Activated B cell treated with CpG ODN at 0.5 μM for 24 hours (primary cell): ENCODE results near the gene GPA33. TPM values are rescaled to one million over a fixed set of nuclear protein-coding genes. Genes with fewer than 3 reads are reported as not detected.

Source experiments
- ATAC-seq: fragments of 200-7000 bp; cut with Tn5 transposase; one replicate; pipeline ENCODE4 v1.10.0; 2021; ENCODE audit warnings: low read depth, mild to moderate bottlenecking, moderate library complexity
- CTCF ChIA-PET: fragments of 350-600 bp; sonication (Branson Sonifier 250); formaldehyde crosslinking; loops from one replicate; lab custom pipeline; 2021; ENCODE audit warnings: antibody characterized with exemption; lab: Charles Lee
- POLR2A ChIA-PET: fragments of 350-600 bp; sonication (Branson Sonifier 250); formaldehyde crosslinking; loops from one replicate; lab custom pipeline; 2021; ENCODE audit warnings: antibody characterized with exemption; lab: Charles Lee
- DNase-seq: peaks from one replicate; pipeline ENCODE4 v3.0.0; 2022
- H3K27ac Mint-ChIP-seq: one replicate; pipeline ENCODE4 v1.8.0; 2020; ENCODE audit warnings: mixed read lengths
- H3K27me3 Mint-ChIP-seq: one replicate; pipeline ENCODE4 v1.8.0; 2021; ENCODE audit warnings: mixed read lengths
- H3K36me3 Mint-ChIP-seq: one replicate; pipeline ENCODE4 v1.8.0; 2021; ENCODE audit warnings: low read depth, mixed read lengths
- H3K4me1 Mint-ChIP-seq: one replicate; pipeline ENCODE4 v1.8.0; 2021; ENCODE audit warnings: mixed read lengths
- H3K4me3 Mint-ChIP-seq: one replicate; pipeline ENCODE4 v1.8.0; 2020; ENCODE audit warnings: mild to moderate bottlenecking, mixed read lengths
- H3K9me3 Mint-ChIP-seq: one replicate; pipeline ENCODE4 v1.8.0; 2020; ENCODE audit warnings: mixed read lengths
- intact Hi-C: fragments of 100-400 bp; cut with micrococcal nuclease; formaldehyde crosslinking; loops from one replicate; pipeline ENCODE4 v1.15.1; 2024
- total RNA-seq: library from RNA; stranded (reverse); gene quantifications from 2 replicates; pipeline ENCODE4 v1.2.3, GENCODE V29; 2022
- TF ChIP-seq, protein P1 (sequence below): fragments of 200-600 bp; IDR thresholded peaks from one replicate; pipeline ENCODE4 v1.8.0; 2022; ENCODE audit warnings: antibody characterized with exemption, mild to moderate bottlenecking

GPA33 gene
- total RNA-seq, 1 donor from 2014 or later, result not detected

DNA sequence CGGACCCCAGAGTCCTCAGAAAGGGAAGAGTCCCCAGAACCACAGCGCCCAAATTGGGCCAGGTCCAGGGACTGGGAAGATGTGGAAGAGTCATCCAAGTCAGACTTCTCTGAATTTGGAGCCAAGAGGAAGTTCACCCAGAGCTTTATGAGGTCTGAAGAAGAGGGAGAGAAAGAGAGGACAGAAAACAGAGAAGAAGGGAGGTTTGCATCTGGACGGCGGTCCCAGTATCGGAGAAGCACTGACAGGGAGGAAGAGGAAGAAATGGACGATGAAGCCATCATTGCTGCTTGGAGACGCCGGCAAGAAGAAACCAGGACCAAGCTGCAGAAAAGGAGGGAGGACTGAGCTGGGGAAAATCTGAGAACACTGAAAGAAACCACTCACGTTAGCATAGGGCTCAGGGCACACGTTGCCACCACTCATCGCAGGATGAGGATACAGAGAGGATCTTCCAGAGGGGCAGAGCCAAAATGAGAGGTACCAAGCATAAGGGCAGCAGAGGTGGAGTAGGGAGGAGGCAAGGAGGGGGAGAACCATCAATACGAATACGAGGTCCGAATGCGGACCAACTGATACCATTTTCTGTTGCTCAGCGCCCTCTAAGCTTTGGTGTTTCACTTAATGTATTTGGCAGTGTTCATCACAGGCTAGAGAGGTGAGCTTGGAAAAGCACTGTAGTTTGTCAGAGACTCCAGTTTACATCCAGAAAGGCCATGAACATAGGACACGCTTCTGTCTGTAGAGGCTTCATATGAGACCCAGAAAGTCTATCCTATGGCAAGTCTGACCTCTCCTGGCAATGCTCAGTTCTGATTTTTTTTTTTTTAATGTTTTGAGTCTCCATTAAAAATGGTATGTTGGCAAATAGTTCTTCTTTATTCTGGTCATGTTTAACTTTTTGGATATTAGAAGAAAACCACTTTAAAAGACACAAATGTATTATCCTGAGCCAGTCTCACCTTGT lies 38.4 kb upstream of the GPA33 start:
- Mint-ChIP-seq H3K27me3 (peaks cover 26% of the 10 kb centered on the region), H3K9me3 (no peaks in the 10 kb centered on the region), H3K4me3 (no peak overlapping the region), H3K36me3 (no peaks in the 10 kb centered on the region), H3K27ac (no peak overlapping the region), H3K4me1 (peaks cover 6% of the 10 kb centered on the region)
- TF ChIP-seq, protein P1, sequence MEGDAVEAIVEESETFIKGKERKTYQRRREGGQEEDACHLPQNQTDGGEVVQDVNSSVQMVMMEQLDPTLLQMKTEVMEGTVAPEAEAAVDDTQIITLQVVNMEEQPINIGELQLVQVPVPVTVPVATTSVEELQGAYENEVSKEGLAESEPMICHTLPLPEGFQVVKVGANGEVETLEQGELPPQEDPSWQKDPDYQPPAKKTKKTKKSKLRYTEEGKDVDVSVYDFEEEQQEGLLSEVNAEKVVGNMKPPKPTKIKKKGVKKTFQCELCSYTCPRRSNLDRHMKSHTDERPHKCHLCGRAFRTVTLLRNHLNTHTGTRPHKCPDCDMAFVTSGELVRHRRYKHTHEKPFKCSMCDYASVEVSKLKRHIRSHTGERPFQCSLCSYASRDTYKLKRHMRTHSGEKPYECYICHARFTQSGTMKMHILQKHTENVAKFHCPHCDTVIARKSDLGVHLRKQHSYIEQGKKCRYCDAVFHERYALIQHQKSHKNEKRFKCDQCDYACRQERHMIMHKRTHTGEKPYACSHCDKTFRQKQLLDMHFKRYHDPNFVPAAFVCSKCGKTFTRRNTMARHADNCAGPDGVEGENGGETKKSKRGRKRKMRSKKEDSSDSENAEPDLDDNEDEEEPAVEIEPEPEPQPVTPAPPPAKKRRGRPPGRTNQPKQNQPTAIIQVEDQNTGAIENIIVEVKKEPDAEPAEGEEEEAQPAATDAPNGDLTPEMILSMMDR, result no peak
- no peak for DNase-seq
- ATAC-seq, result no peak
- ChIA-PET CTCF (interaction anchor here (0.7 kb wide), 1 partner anchor 37 kb away, joined by 3 read pairs; no protein-coding TSS in a partner anchor), POLR2A (no interaction called here)
- intact Hi-C loops, result no loop called here

DNA sequence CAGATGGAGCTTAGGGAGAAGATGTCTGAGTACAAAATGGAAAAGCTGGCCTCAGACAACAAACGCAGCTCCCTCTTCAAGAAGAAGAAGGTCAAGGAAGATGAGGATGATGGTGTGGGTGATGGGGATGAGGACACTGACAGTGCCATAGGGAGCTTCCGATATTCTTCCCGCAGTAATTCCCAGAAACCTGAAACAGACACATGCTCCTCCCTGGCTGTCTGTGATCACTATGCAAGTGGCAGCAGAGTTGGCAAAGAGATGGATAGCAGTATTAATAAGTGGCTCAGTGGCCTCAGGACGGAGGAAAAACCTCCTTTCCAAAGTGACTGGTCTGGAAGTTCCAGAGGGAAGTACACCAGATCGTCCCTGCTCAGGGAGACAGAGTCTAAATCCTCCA lies 37.5 kb upstream of the GPA33 start:
- Mint-ChIP-seq H3K4me3 (no peak overlapping the region), H3K27ac (no peak overlapping the region)

DNA sequence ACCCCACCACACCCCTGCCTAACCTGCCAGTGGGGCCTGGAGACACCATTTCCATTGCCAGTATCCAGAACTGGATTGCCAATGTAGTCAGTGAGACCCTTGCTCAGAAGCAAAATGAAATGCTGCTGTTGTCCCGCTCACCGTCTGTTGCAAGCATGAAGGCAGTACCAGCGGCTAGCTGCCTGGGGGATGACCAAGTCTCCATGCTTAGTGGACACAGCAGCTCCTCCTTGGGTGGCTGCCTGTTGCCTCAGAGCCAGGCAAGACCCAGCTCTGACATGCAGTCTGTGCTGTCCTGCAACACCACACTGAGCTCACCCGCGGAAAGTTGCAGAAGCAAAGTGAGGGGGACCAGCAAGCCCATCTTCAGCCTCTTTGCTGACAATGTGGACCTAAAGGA lies 37.1 kb upstream of the GPA33 start:
- POLR2A ChIA-PET, result interaction anchor here (0.6 kb wide), 1 partner anchor 98 kb away, joined by 7 read pairs; no protein-coding TSS in a partner anchor

More for the DNA sequence above, 37.5 kb upstream of the GPA33 start:
- peaks cover 26% of the 10 kb centered on the region for H3K27me3 Mint-ChIP-seq
- H3K9me3 Mint-ChIP-seq, result no peaks in the 10 kb centered on the region
- CTCF ChIA-PET, result no interaction called here
- peaks cover under 1% of the 10 kb centered on the region for H3K4me1 Mint-ChIP-seq
- H3K36me3 Mint-ChIP-seq, result no peaks in the 10 kb centered on the region
- TF ChIP-seq, protein P1, result no peak
- intact Hi-C loops, result no loop called here
- POLR2A ChIA-PET, result interaction anchor here (0.6 kb wide), 1 partner anchor 97 kb away, joined by 7 read pairs; no protein-coding TSS in a partner anchor
- no peak for ATAC-seq
- no peak for DNase-seq

DNA sequence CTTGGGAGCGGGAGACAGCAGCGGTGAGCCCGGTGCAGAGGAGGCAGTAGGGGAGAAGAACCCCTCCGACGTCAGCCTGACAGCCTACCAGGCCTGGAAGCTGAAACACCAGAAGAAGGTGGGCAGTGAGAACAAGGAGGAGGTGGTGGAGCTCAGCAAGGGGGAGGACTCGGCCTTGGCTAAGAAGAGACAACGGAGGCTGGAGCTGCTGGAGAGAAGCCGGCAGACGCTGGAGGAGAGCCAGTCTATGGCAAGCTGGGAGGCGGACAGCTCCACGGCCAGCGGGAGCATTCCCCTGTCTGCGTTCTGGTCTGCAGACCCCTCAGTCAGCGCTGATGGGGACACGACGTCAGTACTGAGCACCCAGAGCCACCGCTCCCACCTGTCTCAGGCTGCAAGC lies 36.6 kb upstream of the GPA33 start:
- no peak overlapping the region for H3K4me3 Mint-ChIP-seq
- intact Hi-C loops, result no loop called here

More for the DNA sequence above, 37.1 kb upstream of the GPA33 start:
- Mint-ChIP-seq H3K9me3 (no peaks in the 10 kb centered on the region), H3K4me1 (no peaks in the 10 kb centered on the region), H3K4me3 (no peak overlapping the region), H3K36me3 (no peaks in the 10 kb centered on the region), H3K27ac (no peak overlapping the region), H3K27me3 (peaks cover 27% of the 10 kb centered on the region)
- no peak for ATAC-seq
- CTCF ChIA-PET, result no interaction called here
- intact Hi-C loops, result no loop called here
- TF ChIP-seq, protein P1, result no peak
- DNase-seq, result no peak

DNA sequence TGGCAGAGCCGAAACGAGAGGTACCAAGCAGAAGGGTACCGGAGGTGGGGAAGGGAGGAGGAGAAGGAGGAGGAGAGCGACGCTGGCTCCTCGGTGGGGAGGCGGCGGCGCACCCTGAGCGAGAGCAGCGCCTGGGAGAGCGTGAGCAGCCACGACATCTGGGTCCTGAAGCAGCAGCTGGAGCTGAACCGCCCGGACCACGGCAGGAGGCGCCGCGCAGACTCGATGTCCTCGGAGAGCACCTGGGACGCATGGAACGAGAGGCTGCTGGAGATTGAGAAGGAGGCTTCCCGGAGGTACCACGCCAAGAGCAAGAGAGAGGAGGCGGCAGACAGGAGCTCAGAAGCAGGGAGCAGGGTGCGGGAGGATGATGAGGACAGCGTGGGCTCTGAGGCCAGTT lies 36.1 kb upstream of the GPA33 start:
- H3K27ac Mint-ChIP-seq, result no peak overlapping the region
- POLR2A ChIA-PET, result no interaction called here

More for the DNA sequence above, 36.6 kb upstream of the GPA33 start:
- H3K36me3 Mint-ChIP-seq, result no peaks in the 10 kb centered on the region
- POLR2A ChIA-PET, result no interaction called here
- TF ChIP-seq, protein P1, result no peak
- CTCF ChIA-PET, result no interaction called here
- H3K27me3 Mint-ChIP-seq, result peaks cover 31% of the 10 kb centered on the region
- no peak overlapping the region for H3K27ac Mint-ChIP-seq
- H3K4me1 Mint-ChIP-seq, result no peaks in the 10 kb centered on the region
- ATAC-seq (no peak), DNase-seq (no peak)
- no peaks in the 10 kb centered on the region for H3K9me3 Mint-ChIP-seq

More for the DNA sequence above, 36.1 kb upstream of the GPA33 start:
- Mint-ChIP-seq H3K36me3 (no peaks in the 10 kb centered on the region), H3K27me3 (peaks cover 30% of the 10 kb centered on the region), H3K9me3 (no peaks in the 10 kb centered on the region), H3K4me1 (peaks cover under 1% of the 10 kb centered on the region), H3K4me3 (no peak overlapping the region)
- intact Hi-C loops, result no loop called here
- ATAC-seq (no peak), DNase-seq (no peak)
- CTCF ChIA-PET, result no interaction called here
- TF ChIP-seq, protein P1, result no peak
